ENCODE data around the gene SORL1. TPM values are rescaled to one million over a fixed set of nuclear protein-coding genes. Genes with fewer than 3 reads are reported as not detected.

The SORL1 gene
- total and polyA plus RNA-seq, 9 of the 15 experiments (the other 6 are each of a cell fraction or from before 2014, with no cell fraction given) = 0.01 to 0.66 TPM; not detected in 7

DNA sequence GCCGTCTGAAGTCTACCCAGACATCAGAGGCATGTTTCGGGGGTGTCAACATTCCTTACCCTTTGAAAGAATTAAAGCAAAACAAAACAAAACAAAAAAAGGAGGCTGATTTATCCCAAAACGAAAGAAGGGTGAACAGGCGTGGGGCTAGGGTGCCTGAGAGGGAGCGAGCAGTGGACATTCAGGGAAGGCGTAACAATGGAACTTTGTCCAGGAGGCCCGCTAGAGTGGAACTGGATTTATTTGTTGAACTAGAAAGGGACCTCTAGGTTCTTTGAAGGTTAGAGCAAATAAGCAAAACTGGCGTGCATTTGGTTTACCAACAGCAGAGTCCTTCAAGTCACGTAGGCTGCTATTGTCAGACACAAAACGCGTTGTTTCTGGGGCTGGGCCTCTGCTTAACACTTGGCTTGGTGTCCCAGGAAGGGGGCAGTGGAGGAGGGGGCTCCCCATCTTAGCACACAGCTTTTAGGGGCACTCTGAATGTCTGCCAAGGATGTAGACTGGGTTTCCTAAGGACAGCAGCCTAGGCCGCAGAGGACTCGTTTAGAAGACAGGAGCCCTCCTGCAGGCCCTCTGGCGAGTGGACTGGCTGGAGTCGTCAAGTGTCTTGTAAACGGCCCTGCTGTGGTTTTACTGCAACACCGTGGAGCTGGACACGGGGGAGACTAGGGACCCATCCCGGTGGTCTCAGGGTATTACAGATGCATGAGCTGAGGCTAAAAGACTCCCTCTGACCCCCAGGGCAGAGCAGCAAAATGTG, 204.4 kb downstream of the SORL1 start (continued):
- TF ChIP-seq ZNF134 (CRISPR knock-in tag; conservative IDR thresholded peaks at IDR 0.05) (no peak), ZNF253 (CRISPR knock-in tag; conservative IDR thresholded peaks at IDR 0.05) (no peak), ASH1L (IDR thresholded peaks at IDR 0.05; ENCODE audit: borderline replicate concordance, low read depth, partially characterized antibody) (no peak), KDM2B (CRISPR knock-in tag; IDR thresholded peaks at IDR 0.05) (no peak), PURB (CRISPR knock-in tag; IDR thresholded peaks at IDR 0.05; ENCODE audit: low read depth) (no peak)

DNA sequence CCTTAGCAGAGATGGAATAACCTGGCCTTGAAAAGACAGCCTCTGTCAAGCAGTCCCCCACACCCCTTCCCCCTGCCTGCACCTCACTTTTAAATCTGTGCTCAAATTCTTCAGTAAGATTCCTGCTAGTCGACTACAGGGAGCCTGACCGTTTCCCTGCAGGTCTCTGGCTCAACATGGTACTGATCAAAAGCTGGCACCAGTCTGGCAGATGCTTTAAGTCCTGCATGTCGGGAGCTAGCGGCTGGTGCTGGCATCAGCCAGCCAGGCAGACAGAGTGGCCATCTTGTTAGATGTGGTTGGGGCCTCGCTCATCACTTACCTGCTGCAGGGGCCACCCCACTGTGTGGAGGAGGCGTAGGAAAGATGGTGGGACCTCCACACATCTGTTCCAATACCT, 205.0 kb downstream of the SORL1 start:
- WGBS (ENCODE audit: insufficient coverage, low coverage, missing lambda C conversion rate) = 2% methylated on average over 6 of the region's 6 CpGs

More for the DNA sequence above, 205.0 kb downstream of the SORL1 start:
- Histone ChIP-seq H2AFZ (ENCODE audit: low read depth, low read length) (no peak overlapping the region), H3K27me3 (ENCODE audit: control insufficient read depth in 2 of 2, insufficient read depth in 2 of 2, low read length in 2 of 2) (no peaks in the 10 kb centered on the region), H3K36me3 (ENCODE audit: control insufficient read depth, insufficient read depth, low read length) (no peaks in the 10 kb centered on the region), H3K4me3 (no peak overlapping the region), H3K9ac (ENCODE audit: insufficient read depth in 1 of 2, low read depth in 2 of 2, low read length in 2 of 2) (no peak overlapping the region), H3K4me1 (replicated peaks in 1 of 2; ENCODE audit: control insufficient read depth in 2 of 2, insufficient read depth in 2 of 2, low read length in 2 of 2) (peaks cover 0 to 8% of the 10 kb centered on the region in 2 experiments; a peak in 2 of 5 replicates), H3K9me1 (ENCODE audit: control insufficient read depth, insufficient read depth, low read length) (no peaks in the 10 kb centered on the region), H4K20me1 (replicated peaks; ENCODE audit: control insufficient read depth, insufficient read depth, low read length) (no peaks in the 10 kb centered on the region), H3K79me2 (ENCODE audit: control insufficient read depth, insufficient read depth, low read length) (no peaks in the 10 kb centered on the region), H3K4me2 (ENCODE audit: insufficient read depth, low read length) (no peak overlapping the region), H3K9me3 (replicated peaks; ENCODE audit: control insufficient read depth, insufficient read depth, low read depth, low read length) (no peaks in the 10 kb centered on the region), H3K27ac (ENCODE audit: extremely low read depth, low read depth, low read length) (no peak overlapping the region)
- BruUV-seq (replicated peaks) = no TSS peak
- ATAC-seq = no peak
- ChIA-PET POLR2A (no interaction called here), CTCF (ENCODE audit: low intra/inter-chr PET ratio) (no interaction called here)
- in situ Hi-C loops (cut with MboI) = loop anchor here (10.0 kb wide), 1 partner anchor 848 kb away; no protein-coding TSS in a partner anchor
- TF ChIP-seq, protein P1, sequence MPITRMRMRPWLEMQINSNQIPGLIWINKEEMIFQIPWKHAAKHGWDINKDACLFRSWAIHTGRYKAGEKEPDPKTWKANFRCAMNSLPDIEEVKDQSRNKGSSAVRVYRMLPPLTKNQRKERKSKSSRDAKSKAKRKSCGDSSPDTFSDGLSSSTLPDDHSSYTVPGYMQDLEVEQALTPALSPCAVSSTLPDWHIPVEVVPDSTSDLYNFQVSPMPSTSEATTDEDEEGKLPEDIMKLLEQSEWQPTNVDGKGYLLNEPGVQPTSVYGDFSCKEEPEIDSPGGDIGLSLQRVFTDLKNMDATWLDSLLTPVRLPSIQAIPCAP (CRISPR knock-in tag; IDR thresholded peaks at IDR 0.05; ENCODE audit: borderline replicate concordance) = no peak
- TF ChIP-seq ARID2 (IDR thresholded peaks at IDR 0.05) = no peak
- TF ChIP-seq, protein P2, sequence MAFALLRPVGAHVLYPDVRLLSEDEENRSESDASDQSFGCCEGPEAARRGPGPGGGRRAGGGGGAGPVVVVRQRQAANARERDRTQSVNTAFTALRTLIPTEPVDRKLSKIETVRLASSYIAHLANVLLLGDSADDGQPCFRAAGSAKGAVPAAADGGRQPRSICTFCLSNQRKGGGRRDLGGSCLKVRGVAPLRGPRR (CRISPR knock-in tag; IDR thresholded peaks at IDR 0.05) = no peak
- no peak for TF ChIP-seq NFATC3 (IDR thresholded peaks at IDR 0.05)
- TF ChIP-seq ZNF232 (CRISPR knock-in tag; IDR thresholded peaks at IDR 0.05) = no peak
- TF ChIP-seq, protein P3, sequence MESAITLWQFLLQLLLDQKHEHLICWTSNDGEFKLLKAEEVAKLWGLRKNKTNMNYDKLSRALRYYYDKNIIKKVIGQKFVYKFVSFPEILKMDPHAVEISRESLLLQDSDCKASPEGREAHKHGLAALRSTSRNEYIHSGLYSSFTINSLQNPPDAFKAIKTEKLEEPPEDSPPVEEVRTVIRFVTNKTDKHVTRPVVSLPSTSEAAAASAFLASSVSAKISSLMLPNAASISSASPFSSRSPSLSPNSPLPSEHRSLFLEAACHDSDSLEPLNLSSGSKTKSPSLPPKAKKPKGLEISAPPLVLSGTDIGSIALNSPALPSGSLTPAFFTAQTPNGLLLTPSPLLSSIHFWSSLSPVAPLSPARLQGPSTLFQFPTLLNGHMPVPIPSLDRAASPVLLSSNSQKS (CRISPR knock-in tag; IDR thresholded peaks at IDR 0.05) = no peak
- TF ChIP-seq, protein P4, sequence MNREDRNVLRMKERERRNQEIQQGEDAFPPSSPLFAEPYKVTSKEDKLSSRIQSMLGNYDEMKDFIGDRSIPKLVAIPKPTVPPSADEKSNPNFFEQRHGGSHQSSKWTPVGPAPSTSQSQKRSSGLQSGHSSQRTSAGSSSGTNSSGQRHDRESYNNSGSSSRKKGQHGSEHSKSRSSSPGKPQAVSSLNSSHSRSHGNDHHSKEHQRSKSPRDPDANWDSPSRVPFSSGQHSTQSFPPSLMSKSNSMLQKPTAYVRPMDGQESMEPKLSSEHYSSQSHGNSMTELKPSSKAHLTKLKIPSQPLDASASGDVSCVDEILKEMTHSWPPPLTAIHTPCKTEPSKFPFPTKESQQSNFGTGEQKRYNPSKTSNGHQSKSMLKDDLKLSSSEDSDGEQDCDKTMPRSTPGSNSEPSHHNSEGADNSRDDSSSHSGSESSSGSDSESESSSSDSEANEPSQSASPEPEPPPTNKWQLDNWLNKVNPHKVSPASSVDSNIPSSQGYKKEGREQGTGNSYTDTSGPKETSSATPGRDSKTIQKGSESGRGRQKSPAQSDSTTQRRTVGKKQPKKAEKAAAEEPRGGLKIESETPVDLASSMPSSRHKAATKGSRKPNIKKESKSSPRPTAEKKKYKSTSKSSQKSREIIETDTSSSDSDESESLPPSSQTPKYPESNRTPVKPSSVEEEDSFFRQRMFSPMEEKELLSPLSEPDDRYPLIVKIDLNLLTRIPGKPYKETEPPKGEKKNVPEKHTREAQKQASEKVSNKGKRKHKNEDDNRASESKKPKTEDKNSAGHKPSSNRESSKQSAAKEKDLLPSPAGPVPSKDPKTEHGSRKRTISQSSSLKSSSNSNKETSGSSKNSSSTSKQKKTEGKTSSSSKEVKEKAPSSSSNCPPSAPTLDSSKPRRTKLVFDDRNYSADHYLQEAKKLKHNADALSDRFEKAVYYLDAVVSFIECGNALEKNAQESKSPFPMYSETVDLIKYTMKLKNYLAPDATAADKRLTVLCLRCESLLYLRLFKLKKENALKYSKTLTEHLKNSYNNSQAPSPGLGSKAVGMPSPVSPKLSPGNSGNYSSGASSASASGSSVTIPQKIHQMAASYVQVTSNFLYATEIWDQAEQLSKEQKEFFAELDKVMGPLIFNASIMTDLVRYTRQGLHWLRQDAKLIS (CRISPR knock-in tag; IDR thresholded peaks at IDR 0.05) = no peak
- TF ChIP-seq ZNF23 (CRISPR knock-in tag; IDR thresholded peaks at IDR 0.05) = no peak
- no peak for TF ChIP-seq EZH2 (IDR thresholded peaks at IDR 0.05; ENCODE audit: borderline replicate concordance, low read depth, low read length)
- DNase-seq (ENCODE audit: extremely low read depth in 1 of 4, low spot score in 3 of 4) = no peak
- intact Hi-C loops (cut with micrococcal nuclease) = no loop called here
- no peak for FAIRE-seq
